Left colon (tissue), 2 donors: ENCODE data around the gene OSTF1. TPM values are rescaled to one million over a fixed set of nuclear protein-coding genes. Genes with fewer than 3 reads are reported as not detected.

Experiments used
- ATAC-seq: fragments of 200-7000 bp; cut with Tn5 transposase; one replicate; pipeline ENCODE4 v1.9.1; 2020; ENCODE audit warnings: mild to moderate bottlenecking, moderate library complexity
- DNase-seq, 2 donors: peaks; one replicate each; pipeline ENCODE4 v3.0.0-alpha.2; 2020
- intact Hi-C, 2 donors: fragments of 100-400 bp; cut with DNase I in 1 of 2; cut with micrococcal nuclease in 1 of 2; formaldehyde crosslinking; loops; one replicate each; pipeline versions ENCODE4 v1.11.2 to v1.14.0; 2022; cut with DNase I, micrococcal nuclease
- total RNA-seq, 2 donors: library from RNA; stranded (reverse); fragmentation: NEBNext Ultra II Directional; extraction: Animal tissue kit (Norgen Biotek cat#: 25700); gene quantifications; one replicate each; pipeline ENCODE4 v1.2.1, GENCODE V29; 2021
- donor health status: DM: no; HTN: no; CAD: no.
- donor health status: DM: yes; HTN: yes; CAD: no.

OSTF1 gene
- total RNA-seq, 2 donors from 2014 or later, result 69.4 to 75.1 TPM

DNA sequence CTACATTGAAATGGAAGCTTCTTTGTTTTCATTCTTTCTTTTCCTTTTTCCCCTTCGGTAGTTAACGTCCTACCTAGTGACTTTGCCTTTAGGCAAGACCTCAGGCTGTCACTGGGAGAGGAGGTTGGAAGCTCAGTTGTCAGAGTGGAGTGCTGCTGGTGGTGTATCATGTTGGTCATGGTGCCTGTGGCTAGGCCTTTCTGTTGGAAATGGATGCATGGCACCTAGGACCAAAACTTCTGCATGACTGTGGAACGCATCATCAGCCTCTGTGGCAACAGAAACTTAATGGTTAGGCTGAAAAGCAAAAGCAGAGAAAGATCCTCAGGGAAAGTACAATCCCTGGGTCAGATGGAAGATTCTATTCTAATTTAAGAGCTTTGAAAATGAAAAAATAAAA, 57.9 kb downstream of the OSTF1 start:
- ATAC-seq, result no peak
- intact Hi-C loops, result no loop called here

GRCh38 chr9:75147638-75148037, 59.3 kb downstream of the OSTF1 start:
- no peak for ATAC-seq
- no peak for DNase-seq
- intact Hi-C loops, result no loop called here

More for the DNA sequence above, 57.9 kb downstream of the OSTF1 start:
- DNase-seq, result no peak

GRCh38 chr9:75148561-75148960, 60.2 kb downstream of the OSTF1 start:
- intact Hi-C loops, result no loop called here
- DNase-seq, result no peak
- ATAC-seq, result no peak

- ATAC-seq (no peak), DNase-seq (no peak)
- intact Hi-C loops, result no loop called here
These were observed 61.5 kb downstream of the OSTF1 start for GRCh38 chr9:75149841-75150241.

DNA sequence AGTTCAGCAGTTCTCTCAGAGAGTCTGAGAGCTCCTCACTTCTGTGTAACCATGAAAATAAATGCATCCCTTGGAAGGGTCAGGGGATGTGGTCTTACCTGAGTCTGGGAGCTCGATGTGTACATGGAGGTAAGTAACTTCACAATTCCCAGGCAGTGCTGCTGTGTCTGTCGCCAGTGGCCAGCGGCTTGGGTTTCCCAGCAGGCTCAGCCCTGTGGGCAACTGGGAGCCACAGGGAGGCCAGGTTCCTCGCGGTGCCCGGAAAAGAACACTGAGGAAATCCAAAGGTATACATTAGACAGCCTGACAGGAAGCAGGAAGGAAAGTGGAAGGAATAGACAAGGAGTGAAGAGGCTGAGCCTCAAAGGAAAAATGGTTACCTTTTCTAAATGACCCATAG, 62.2 kb downstream of the OSTF1 start:
- ATAC-seq, result no peak
- intact Hi-C loops, result no loop called here
- DNase-seq, result no peak

DNA sequence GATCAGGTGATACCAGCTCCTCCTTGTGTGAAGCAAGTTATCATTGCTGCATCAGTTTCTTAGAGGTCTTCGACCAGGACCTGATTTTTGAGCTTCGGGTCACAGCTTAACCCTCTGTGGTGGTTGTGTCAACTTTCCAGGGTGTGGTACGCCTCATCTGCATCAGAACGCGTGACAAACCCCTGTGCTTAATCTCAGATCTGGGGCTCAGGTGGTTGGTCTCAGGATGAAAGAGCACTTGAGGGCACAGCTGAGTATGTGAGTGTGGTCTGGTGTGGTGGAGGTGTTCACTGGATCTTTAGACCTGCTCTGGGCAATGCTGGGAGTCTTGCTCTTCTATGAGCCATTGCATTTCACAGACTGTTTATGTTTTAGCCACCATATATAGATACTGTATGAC, 64.1 kb downstream of the OSTF1 start:
- DNase-seq (no peak), ATAC-seq (no peak)
- intact Hi-C loops, result no loop called here

DNA sequence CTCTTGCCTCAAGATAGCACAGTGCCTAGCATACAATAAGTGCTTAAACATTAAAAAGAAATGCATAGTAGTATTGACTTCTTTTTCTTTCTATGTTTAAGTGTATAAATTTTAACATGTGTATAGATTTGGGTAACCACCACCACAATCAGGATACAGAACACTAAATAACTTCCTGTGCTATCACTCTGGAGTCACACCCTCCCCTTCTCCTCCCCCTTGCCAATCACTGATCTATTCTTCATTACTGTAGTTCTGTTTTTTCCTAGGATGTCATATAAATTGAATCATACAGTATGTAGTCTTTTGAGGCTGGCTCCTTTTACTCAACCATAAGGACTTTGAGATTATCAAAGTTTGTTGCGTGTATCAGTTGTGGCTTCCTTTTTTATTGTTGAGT, 68.5 kb downstream of the OSTF1 start:
- intact Hi-C loops, result no loop called here
- DNase-seq (no peak), ATAC-seq (no peak)

DNA sequence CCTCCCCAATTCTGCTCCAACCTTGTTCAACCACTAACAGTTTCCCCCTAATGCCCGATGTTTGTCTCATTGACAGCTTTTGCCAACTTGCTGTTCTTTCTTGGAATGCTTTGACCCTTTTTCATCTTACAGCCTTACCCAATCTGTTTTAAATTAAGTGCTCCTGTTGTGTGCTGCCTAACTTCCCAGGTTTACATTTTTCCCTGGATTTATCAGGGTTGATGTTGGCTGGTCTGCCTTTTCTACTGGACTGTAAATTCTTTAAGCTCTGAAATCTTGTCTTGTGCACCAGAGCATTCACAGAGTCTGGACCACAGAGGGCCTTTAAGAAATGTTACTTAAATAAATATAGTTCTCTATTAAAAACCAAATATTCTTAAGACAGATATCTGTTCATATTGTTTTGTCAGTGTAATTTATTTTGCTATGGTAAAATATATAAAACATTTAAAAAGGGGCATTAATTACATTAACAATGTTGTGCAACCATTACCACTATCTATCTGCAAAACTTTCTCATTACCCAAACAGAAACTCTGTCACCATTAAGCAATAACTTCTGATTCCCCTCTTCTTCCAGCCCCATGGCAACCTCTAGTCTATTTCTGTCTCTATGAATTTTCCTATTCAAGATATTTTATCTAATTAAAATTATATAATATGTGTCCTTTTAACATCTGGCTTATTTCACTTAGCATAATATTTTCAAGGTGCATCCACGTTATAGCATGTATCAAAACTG, 73.0 kb downstream of the OSTF1 start:
- ATAC-seq (no peak), DNase-seq (no peak)
- intact Hi-C loops, result no loop called here

GRCh38 chr9:75163764-75164163, 75.5 kb downstream of the OSTF1 start:
- no peak for ATAC-seq

GRCh38 chr9:75164573-75164972, 76.3 kb downstream of the OSTF1 start:
- ATAC-seq (no peak), DNase-seq (no peak)
- intact Hi-C loops, result no loop called here

More at GRCh38 chr9:75163764-75164163, 75.5 kb downstream of the OSTF1 start:
- no peak for DNase-seq
- intact Hi-C loops, result no loop called here

GRCh38 chr9:75167281-75167680, 79.0 kb downstream of the OSTF1 start:
- ATAC-seq (no peak), DNase-seq (no peak)
- intact Hi-C loops, result no loop called here

DNA sequence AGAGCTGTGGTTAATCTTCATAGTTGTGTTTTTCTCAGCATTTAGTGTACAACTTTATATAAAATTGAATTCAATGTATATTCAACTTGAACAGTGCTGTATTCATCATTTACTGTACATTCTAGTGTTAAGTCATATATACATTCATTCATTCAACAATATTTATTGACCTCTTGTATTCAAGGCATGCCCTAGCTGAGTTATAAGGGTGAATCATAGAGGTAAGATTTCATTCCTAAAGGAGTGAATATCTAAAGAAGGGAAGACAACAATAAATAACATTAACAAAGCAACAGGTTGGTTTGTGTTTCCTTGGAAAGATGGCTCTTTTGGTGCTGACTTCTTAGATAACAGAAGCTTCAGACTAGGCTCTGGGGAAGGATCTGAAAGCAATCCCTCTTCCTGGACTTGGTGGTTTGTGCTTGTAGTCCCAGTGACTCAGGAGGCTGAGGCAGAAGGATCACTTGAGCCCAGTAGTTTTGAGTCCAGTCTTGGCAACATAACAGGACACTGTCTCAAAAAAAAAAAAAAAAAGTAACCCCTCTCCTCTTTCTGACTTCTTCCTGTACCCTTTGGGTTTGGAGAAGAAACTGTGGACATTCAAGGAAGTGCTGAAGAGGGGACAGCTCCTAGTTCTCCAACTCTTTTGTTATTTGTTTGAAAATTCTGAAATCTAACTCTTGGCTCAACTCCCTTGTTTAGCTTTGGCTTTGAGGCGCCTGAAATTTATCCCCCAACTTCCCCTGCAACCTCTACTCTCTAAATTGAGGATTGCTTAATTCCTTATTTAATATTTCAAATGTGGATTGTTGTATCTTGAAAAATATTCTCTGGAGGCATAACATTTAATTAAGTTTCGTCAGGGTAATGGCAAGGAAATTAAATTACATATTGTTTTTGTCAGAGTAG, 80.2 kb downstream of the OSTF1 start:
- intact Hi-C loops, result no loop called here

GRCh38 chr9:75169623-75170022, 81.3 kb downstream of the OSTF1 start:
- intact Hi-C loops, result no loop called here
- DNase-seq (no peak), ATAC-seq (no peak)

More for the DNA sequence above, 80.2 kb downstream of the OSTF1 start:
- ATAC-seq, result no peak
- no peak for DNase-seq

DNA sequence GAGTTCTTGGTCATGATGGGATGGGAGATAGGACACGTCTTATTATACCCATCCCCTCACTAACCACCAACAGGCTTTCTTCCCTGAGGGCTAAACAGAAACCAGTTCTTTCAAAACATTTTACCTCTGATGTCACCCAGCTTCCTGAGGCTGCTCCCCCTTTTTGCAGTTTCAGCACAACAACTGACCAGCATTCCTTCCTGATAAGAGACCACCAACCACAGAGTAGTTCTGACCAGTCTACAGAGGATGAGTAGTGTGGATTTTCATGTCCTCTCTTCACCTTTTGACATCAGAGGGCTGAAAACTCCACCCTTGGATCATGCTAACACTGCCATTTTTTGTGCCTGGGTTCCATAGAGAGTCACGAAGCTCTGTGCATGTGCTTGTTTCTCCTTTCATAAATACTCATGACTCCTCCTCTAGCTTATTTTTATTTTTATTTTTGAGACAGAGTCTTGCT, 82.6 kb downstream of the OSTF1 start:
- no peak for ATAC-seq

GRCh38 chr9:75175395-75175794, 87.1 kb downstream of the OSTF1 start:
- no peak for DNase-seq
- intact Hi-C loops, result no loop called here
- no peak for ATAC-seq

More for the DNA sequence above, 82.6 kb downstream of the OSTF1 start:
- intact Hi-C loops, result no loop called here
- no peak for DNase-seq

- intact Hi-C loops, result no loop called here
- DNase-seq, result no peak
- no peak for ATAC-seq
These were observed 87.7 kb downstream of the OSTF1 start for GRCh38 chr9:75176037-75176436.

DNA sequence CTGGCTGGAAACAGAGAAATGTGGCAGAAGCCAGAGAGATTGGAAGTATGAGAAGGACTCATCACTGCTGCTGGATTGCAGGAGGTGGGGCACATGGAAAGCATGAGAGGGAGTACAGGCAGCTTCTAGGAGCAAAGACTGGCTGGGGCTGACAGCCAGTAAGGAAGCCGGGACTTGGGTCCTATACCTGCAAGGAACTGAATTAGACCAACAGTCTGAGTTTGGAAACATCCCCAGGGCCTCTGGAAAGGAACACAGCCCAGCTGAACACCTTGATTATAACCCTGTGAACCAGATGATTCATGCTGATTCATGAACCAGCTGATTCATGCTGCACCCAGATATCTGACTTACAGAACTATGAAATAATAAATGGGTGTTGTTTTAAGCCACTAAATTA, 93.4 kb downstream of the OSTF1 start:
- ATAC-seq, result no peak
- intact Hi-C loops, result no loop called here
- DNase-seq, result no peak

DNA sequence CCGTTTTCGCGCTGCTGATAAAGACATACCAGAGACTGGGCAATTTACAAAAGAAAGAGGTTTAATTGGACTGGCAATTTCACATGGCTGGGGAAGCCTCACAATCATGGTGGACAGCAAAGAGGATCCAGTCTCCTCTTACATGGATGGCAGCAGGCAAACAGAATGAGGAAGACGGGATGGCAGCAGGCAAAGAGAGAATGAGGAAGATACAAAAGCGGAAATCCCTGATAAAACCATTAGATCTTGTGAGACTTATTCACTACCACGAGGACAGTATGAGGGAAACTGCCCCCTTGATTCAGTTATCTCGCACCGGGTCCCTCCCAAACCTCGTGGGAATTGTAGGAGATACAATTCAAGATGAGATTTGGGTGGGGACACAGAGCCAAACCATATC, 95.0 kb downstream of the OSTF1 start:
- DNase-seq (no peak), ATAC-seq (no peak)
- intact Hi-C loops, result no loop called here

DNA sequence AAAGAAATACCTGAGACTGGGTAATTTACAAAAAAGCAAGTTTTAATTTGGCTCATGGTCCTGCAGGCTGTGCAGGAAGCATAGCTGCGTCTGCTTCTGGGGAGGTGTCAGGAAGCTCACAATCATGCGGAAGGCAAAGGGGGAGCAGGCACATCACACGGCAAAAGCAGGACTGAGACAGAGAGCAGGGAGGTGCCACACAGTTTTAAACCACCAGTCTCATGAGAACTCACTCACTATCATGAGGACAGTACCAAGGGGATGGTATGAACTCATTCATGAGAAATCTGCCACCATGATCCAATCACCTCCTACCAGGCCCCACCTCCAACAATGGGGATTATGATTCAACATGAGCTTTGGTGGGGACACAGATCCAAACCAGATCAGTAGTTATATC, 96.2 kb downstream of the OSTF1 start:
- ATAC-seq (no peak), DNase-seq (no peak)
- intact Hi-C loops, result no loop called here

DNA sequence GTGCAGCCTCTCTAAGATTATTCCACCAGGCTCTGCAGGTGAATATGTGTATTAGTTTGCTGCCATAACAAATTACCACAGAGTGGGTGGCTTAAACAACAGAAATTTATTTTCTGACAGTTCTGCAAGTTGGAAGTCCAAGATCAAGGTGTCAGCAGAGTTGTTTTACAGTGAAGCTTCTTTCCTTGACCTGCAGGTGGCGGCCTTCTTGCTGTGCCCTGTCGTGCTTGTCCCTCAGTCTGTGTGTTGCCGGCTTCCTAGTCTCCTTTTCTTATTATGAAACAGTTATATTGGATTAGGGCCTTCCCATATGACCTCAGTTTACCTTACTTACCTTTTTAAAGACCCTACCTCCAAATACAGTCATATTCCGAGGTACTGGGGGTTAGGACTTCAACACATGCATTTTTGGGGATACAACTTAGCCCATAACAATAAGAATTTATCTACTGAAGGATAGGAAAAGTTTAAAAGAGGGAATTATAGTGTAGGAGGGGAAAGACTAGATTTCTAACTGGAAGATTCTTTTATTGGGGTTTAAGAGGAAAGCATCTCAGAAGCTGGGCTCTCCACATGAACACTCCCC, 97.4 kb downstream of the OSTF1 start:
- peak; percentile 41 to 53 for DNase-seq
- intact Hi-C loops, result no loop called here
- ATAC-seq, result peak; percentile 89
